SU-DHL-6 (cell line): Measurements from ENCODE around the gene PLEKHH3.

Experiments used
- CTCF ChIP-seq: fragments of 200-600 bp; sonication (generic); IDR thresholded peaks from one replicate; pipeline ENCODE4 v1.5.1; 2017; ENCODE audit warnings: antibody characterized with exemption, mild to moderate bottlenecking, low read length, moderate library complexity; ENCODE audit not compliant: insufficient read depth, poor library complexity, severe bottlenecking
- EZH2phosphoT487 ChIP-seq: fragments of 200-600 bp; sonication (generic), shearing (Covaris generic); conservative IDR thresholded peaks from 2 replicates; pipeline ENCODE4 v1.6.1; 2018; ENCODE audit warnings: mild to moderate bottlenecking, antibody characterized with exemption, low read length, moderate library complexity, mixed read lengths

GRCh38 chr17:42657824-42658588, 18.8 kb downstream of the PLEKHH3 start:
- no peak for TF ChIP-seq CTCF
- no peak for TF ChIP-seq EZH2phosphoT487
